TTC549 (cell line): ENCODE measurements around the gene REV3L.
"Not testable (repeated sequence)": the region's sequence is repeated elsewhere in the genome, so short reads cannot be mapped to it uniquely, and the experiment has no call there.

Experiments used
- FAIRE-seq: peaks from 2 replicates; lab custom pipeline; 2012; peaks lifted over from hg19 to GRCh38; lab: Jason Lieb, UNC

Gene REV3L

DNA sequence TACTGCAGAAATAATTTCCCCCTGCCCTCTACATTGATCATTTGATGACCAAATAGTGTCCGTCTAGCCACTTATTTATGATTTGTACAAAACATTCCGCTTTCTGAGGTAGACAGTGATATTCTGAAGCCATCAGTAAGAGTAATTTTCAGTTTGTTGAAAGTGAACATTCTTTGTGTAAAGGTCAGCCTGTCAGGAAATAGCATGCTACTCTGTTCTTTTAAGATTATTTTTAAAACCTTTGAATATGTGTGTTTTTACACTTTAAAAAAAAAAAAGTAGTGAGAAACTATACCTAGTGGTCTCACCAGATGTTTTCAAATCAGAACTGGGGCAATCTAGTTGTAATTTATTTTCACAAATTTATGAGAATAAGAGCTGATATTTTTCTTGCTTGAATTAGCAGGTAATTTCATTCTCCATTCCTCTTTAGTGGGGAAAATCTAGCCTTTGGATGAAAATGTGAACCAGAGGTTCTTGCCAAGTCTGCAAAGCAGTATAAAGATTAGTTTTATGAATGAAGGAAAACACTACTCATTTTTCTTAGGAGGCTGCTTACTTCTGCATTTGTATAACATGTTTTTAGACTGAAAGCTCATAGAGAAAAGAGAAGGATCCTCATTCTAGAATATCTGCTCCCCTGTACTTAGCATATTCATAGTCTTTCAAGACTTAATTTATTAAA is 12.1 kb upstream of the REV3L start:
- no peak for FAIRE-seq

DNA sequence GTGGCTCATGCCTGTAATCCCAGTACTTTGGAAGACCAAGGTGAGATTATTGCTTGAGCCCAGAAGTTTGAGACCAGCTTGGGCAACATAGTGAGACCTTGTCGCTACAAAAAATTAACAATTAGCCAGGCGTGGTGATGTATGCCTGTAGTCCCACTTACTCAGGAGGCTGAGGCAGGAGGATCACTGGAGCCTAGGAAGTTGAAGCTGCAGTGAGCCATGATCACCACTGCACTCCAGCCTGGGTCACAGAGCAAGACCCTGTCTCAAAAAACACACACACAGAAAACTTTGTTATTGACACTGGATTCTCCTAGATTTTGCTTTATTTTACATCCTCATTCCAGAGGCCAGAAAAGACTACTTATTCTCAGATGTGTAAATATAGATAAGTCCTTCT is 9.5 kb upstream of the REV3L start:
- FAIRE-seq = no peak

DNA sequence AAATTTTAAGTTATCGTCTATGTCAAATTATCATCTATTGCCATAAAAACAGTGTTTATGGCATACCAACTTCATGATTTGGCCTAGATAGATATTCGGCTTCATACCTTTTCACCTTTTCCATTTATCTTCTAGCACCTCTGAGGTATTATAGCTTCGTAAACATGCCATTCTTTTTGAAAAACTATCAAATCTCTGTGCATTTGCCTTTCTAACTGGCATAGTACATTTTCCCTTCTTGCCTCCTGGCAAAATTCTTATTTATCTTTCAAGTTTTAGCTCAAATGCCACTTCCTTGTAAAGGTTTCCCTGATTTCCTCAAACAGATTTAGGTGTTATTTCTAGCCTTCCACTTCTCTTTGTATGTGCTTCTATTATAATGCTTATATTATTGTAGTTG is 7.0 kb upstream of the REV3L start:
- no peak for FAIRE-seq

DNA sequence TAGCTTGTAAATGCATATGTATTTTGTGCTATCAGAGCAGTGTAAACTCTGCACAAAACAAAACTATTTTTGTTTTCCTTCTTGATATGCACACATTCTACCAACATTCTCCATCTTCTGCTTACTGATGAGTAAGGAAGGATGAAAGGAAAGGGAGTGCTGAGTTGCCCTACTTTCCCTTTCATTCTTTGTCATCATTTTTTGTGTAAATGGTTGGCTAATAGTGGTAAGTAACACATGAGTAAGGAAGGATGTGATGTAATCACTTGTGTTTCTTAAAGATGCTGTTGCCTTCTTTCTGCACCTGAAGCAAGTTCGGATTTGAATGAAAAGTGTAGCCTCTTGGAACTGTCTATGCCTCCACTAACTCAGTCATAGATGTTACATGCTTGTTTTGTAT is 4.6 kb upstream of the REV3L start:
- FAIRE-seq = no peak

DNA sequence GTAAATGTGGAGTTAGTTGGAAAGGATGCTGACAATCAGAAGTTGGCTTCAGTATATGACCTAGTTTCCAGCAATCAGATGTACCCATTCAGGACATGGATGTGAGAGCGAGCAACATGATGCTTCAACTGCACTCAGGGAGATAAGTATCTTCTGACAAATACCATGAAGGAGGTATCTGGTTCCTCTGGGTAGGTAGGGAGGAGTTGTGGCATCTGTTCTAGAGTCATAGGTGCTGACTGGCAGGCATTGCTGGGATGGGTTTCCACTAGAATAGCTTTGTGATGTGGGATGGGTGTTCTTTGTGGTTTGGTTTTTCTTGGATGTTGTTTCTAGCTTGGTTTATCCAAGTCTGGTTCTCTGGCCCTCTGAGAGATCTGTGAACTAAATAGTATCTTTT is 3.9 kb upstream of the REV3L start:
- no peak for FAIRE-seq

DNA sequence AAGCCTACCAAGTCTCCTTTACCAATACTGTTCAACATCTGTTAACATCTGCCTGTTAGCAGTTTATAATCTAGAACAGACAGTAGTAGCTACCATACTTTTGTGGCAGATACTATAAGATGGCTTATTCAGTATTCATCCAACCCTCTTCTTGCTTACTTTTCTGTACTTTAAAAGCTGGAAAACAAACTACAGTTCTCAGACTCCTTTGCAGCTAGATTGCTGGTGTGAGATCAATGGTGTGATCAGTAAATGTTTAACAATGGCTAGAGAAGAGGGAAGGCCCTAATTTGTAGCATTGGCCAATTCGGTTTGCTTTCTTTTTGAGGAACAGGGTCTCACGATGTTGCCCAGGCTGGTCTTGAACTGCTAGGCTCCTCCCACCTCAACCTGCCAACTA is 3.5 kb upstream of the REV3L start:
- FAIRE-seq = no peak

DNA sequence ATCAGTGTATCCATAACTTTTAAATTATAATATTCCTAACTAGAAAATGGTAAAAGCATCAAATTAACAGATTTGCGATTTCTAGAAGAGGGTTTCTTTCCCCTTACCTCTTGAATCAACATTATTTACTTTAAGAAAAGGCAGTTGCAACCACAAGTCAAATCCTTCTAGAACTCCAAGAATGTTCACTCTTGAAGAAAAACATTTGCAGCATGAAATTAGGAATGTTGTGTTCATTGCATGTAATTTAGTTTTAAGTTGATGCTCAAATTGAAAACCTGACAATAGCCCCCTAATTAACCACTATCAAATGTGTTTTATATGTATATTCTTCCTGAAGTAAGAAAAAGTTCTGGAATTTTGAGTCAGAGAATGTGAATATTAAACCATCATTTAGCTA is 2.3 kb upstream of the REV3L start:
- FAIRE-seq = no peak

DNA sequence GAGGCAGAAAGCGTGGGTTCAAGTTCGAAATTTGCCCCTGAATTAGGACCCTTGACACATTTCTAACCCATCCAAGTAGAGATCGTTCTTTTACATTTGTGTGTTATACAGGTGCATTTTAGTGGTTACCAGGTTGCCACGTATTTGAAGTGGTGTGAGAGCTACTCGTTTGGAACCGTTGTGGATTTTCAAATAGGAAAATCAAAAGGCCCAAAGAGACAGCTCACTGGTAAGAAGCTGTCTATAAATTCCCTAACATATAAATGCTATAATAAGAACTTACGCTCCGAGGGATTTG is 1.6 kb upstream of the REV3L start:
- no peak for FAIRE-seq

DNA sequence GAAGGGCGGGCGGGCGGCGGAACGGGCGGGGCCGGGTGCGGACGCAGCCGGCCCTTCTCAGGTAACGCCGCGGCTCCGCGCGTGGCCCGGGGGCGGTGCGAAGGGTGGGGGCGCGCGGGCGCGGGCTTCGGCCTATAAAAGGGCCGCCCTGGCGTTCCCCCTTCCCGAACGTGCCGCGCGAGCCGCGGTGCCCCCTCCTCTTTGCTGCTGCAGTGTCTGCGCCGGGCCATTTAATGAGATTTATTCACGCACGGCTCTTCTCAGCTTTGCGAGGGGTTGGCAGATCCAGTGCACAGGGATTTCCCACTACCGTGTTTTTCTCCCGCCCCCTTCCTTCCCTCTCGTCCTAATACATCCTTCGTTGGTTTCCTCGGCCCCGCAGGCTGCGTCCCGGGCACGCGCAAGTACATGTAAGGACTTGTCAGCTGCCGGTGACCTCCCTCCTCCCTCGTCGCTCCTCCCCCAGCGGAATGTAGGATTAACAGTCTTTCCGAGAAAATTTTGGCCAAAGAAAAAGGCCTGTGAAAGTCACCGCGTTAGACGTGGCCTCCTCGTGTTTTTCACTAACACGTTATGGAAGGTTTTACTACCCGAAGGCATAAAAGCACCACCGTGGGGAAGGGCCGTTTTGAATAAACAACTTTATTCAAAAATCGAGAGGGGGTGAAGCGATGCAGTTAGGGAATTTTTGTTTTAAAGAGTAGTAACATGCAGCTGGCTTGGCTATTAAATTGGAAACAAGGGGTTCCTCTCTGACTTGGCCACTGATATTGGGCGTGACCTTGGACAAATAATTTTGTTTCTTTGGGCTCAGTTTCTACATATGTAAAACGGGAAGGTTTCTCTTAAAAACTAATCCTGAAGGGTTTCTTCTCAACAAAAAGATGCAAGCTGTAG is 966 bp upstream of the REV3L start:
- peak; percentile 84 for FAIRE-seq

DNA sequence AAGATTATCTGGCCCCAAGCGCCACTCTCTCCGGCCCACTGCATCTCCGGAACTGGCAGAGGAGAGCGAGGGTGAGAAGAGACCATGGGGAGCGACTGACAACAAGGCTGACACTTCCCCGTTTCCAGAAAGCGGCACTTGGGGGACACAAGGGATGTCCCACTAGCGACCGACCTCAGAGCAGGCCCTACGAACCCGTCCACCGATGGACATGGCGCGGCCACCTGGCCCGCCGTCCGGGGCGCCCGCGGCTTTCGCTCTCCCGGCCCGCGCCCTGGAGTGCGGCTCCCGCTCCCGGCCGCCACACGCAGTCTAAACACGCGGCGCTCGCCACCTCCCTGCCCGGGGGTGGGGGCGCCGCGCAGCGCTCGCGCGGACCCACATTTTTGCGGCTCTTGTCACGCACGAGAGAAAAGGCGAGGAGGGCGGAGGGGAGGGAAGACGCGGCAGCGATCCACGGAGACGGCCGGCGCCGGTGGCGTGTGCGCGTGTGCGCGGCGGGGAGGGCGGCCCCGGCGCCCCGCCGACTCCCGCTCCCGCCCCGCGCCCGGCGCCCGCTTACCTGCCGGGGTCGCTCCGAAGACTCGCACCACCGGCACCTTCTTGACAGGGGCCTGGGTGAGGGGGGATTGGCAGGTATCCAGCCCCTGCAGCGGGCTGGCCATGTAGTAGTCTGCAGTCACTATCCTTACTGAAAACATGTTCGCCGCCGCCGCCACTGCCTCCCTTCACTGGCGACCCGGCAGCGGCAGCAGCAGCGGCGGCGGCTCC is 645 bp downstream of the REV3L start:
- FAIRE-seq = no peak

DNA sequence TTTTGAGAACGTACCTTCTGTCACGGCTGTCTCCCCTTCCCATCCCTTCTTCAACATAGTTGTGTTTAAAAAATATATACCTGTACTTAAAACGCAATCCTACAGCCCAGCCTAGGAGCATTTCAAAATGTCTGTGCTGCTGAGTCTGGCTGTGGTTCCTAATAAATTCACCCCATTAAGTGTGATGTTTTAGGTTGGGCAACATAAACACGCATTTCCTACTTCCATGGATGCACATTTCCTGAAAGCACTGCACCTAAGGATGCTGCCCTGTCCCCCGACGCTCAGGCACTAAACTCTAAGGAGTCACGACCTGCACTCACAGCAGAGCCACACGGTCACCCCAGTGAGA is 1.2 kb downstream of the REV3L start:
- no peak for FAIRE-seq

DNA sequence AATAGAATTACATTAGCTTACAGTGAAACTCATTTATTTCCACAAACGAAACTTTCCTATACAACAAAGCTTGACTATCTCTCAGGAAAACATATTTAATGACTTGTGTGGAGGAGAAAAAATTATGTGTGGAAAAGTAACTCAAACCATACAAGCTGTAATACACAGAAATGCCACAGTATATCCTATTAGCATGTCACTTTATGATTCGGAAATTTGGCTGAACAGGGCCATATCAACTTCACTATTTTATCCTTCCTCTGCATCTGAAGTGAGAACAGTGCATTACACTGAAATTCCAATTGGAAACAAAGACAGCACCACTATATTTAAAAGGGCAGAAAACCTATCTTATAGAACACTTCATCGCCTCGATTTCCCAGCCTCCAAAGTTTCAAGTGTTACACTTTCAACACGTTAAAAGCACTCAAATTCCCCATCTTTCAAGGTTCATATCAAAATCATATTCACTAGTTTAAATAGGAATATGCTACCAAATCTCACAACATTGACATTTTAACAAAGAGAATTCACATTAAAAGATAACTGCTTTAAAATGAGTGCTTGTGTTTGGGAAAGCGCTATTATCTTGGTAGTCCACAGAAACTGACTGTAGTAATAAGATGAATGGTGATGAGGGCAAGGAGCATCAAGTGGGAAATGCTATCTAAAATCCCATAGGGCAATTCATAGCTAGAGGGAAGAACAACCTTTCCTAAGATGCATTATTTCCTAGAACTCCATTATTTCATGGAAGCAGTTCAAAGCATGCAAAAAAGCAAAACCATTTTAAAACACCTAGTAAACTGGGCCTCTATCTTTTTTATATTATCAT is 1.8 kb downstream of the REV3L start:
- no peak for FAIRE-seq

DNA sequence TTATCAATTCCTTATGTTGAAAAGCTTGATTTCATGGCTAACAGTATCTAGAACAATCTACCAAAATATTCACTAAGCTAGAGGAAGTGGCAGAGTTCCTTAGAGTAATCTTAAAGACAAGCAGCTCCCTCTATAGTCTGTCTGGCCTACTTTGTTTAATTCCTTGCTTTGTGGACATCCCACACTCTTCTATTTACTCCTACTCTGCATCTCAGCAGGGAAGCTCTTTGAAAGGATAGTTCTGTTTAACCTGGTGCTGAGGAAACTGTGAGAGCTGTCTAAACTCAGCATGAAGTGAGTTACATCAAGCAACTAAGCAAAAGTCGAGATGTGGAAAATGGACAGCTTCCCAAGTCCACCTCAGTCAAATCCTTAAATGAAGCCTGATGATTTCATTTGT is 4.3 kb downstream of the REV3L start:
- peak; percentile 54 for FAIRE-seq

DNA sequence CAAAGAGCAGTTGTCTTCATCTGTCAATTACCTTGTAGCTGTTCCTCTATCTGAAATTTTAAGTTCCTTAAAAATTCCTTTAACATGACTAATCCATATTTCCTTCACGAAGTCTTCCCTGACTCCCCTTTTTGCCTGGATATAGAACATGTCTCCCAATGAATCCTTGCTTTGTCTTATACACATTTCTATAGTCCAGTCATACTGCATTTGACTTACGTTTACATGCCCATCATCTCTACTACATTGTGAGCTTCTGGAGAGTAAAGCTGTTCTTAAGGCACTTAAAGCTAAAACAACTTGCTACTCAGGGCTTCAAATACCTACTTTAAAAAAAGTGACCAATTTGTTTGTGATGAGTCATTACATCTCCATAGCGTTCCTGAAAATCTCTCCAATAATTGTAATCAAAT is 4.9 kb downstream of the REV3L start:
- no peak for FAIRE-seq

DNA sequence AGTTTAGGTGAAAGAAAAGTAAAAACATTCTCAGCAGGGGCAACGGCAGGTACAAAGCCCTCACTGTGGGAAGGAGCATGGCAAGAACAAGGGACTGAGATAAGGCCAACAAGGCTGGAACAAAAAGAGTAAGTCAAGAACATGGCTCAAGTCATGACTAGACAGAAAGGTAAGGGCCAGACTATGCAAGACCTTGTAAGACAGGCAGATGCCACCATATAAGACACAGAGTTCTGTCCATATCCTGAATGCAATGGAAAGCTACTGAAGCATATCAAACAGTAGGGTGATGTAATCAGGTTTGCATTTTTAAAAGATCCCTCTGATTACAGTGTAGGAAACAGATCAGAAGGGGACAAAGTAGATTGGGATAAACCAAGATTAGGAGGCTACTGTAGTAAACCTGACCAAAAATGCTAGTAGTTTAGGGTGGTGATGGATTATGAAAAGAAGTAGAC is 5.5 kb downstream of the REV3L start:
- no peak for FAIRE-seq

DNA sequence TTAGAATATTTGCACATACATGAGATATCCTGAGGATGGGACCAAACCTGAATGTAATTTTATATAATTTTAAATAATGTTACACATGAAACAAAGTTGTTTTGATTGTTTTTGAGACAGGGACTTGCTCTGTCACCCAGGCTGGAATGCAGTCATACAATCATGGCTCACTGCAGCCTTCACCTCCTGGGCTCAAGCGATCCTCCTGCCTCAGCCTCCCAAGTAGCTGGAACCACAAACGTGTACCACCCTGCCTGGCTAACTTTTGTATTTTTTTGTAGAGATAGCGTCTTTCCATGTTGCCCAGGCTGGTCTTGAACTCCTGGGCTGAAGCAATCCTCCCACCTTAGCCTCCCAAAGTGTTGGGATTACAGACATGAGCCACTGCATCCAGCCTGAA is 7.0 kb downstream of the REV3L start:
- FAIRE-seq = not testable (repeated sequence)

DNA sequence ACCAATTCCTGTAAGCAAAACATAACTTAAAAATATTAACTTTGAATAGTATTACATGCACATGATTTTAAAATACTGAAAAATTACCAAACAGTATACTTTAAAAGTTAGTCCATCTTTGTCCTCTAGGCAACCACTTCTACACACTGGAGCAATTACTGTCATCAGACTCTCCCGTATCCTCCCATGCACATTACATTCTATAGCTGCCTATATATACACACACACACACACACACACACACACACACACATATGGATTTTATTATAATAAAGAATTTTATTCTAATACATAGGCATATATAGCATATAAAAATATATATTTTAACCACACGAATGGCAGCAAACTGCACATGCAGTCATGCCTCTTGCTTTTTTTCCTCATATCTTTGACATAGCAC is 8.2 kb downstream of the REV3L start:
- no peak for FAIRE-seq

DNA sequence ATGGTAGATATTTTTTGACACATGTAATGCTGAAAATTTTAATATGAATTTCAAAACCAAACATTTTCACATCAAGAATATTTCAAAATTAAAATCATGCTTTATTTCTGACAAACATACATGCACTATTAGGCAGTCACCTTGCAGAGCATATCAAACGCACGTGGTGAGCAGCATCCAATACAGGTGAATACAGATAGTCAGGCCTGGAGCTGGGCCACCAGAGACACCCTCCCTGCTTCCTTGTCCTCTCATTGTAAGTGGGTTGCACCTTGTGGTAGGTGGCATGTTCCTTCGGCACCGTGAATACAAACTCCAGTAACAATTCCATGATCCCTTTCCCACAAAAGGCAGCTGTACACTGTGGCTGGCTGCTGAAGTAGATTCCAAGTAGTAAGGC is 8.9 kb downstream of the REV3L start:
- FAIRE-seq = no peak

DNA sequence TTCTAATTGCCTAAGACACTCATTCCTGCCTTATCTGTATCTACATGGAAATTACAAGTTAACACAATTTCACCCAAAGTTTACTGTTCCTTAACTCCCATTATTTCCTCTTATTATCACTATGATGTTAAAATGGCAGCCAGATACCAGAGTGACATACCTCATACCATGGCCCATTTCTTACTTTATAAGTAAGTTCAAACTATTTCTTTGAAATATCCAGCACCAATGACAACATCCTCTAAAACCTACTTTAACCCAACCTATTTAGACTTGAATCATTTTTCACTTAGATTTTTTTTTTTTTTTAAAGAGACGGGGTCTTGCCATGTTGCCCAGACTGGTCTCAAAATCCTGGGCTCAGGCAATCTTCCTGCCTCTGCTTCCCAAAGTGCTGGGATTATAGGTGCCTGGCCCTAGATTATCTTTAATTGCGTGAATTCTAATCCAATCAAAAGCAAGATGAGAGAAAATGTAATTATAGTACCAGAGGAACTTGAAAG is 10.0 kb downstream of the REV3L start:
- no peak for FAIRE-seq

DNA sequence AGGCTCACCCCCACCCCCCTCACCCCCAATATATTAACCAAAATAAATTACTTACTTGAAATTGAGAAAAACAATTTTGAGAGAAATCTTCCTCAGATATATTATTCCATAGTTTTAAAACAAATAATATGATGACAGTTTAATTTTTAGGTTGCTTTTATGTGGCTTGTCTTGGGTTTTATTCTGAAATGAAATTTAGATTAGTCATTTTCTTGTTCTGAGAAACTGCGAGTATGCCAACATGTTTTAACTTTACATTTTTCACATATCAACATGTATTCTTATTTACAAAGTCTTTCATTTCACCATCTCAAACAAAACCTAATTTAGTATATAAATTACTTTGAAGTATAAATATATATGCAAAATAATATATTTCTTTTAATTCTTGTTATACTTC is 11.1 kb downstream of the REV3L start:
- no peak for FAIRE-seq

DNA sequence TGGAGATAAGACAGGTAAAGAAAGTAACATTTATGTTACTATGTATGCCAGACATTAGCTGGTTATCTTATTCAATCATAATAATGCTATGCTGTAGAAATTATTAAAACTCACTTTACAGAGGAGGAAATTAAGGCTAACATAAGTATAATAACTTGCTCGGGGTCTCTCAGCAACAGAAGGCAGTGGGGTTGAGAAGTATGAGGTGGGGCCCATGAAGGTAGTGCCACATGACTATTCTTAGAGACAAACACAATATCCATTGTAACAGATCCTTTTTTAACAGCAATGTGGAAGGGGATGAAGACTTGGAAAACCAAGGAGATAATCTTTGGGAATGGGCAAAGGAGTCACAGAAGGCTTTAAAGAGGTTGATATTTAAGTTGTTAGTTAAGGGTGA is 11.5 kb downstream of the REV3L start:
- FAIRE-seq = no peak

DNA sequence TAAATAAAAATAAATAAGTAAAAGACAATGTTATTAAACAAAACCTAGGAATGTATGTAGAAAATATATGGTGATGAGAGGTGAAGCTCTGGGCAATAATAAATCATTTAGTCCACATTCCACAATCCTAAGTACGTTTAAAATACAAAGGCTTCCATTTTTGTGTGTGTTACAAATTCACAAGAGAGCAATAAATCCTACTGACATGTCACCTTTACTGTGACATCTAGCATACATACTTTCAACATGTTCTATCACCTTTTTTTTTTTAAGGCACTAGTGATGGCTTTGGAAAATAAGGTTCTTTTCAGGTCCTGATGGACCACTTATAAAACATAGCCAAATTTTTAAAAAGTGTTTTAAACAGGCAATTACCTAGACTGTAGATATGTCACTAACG is 12.0 kb downstream of the REV3L start:
- no peak for FAIRE-seq
